Nephron (organoid): ENCODE results near the gene SLC8A2.
"Not testable (repeated sequence)": the region's sequence is repeated elsewhere in the genome, so short reads cannot be mapped to it uniquely, and the experiment has no call there.

Experiments
- H3K27ac Mint-ChIP-seq, 3 experiments: 2 replicates each; pipeline ENCODE4 v1.8.0; 2020; ENCODE audit warnings: mixed read lengths in 3 of 3, mild to moderate bottlenecking in 2 of 3, moderate library complexity in 1 of 3
- H3K27me3 Mint-ChIP-seq: 2 replicates; pipeline ENCODE4 v1.8.0; 2021; ENCODE audit warnings: low read depth, mild to moderate bottlenecking, moderate library complexity, mixed read lengths
- H3K36me3 Mint-ChIP-seq: 2 replicates; pipeline ENCODE4 v1.8.0; 2020; ENCODE audit warnings: low read depth, mixed read lengths
- H3K4me1 Mint-ChIP-seq: 2 replicates; pipeline ENCODE4 v1.8.0; 2020; ENCODE audit warnings: mixed read lengths
- H3K4me3 Mint-ChIP-seq, 3 experiments: 2 replicates each; pipeline ENCODE4 v1.8.0; 2020; ENCODE audit warnings: mild to moderate bottlenecking in 3 of 3, mixed read lengths in 3 of 3, moderate library complexity in 2 of 3
- H3K9me3 Mint-ChIP-seq: 2 replicates; pipeline ENCODE4 v1.8.0; 2020; ENCODE audit warnings: mixed read lengths
- CTCF ChIP-seq, 3 experiments: fragments of 200-600 bp; sonication (generic); IDR thresholded peaks; one replicate each; pipeline ENCODE4 v1.5.0; 2021; ENCODE audit warnings: antibody characterized with exemption in 3 of 3; ENCODE audit not compliant: unreplicated experiment in 3 of 3

The SLC8A2 gene

GRCh38 chr19:47487551-47488515 is 16.1 kb upstream of the SLC8A2 start:
- H3K4me1 Mint-ChIP-seq: peaks cover 31% of the 10 kb centered on the region
- TF ChIP-seq CTCF (IDR thresholded peaks at IDR 0.05; ENCODE audit: unreplicated experiment in 3 of 3): no peak
- H3K9me3 Mint-ChIP-seq: no peaks in the 10 kb centered on the region

GRCh38 chr19:47486900-47487299 is 15.2 kb upstream of the SLC8A2 start:
- H3K4me3 Mint-ChIP-seq: peak overlapping the region in 2 of 3 experiments; percentile 12 to 61
- no peak for TF ChIP-seq CTCF (IDR thresholded peaks at IDR 0.05; ENCODE audit: unreplicated experiment in 3 of 3)

More at GRCh38 chr19:47487551-47488515, 16.1 kb upstream of the SLC8A2 start:
- no peak overlapping the region for H3K4me3 Mint-ChIP-seq
- peak overlapping the region; percentile 40 to 71 (median 59) for H3K27ac Mint-ChIP-seq
- peaks cover 4% of the 10 kb centered on the region for H3K27me3 Mint-ChIP-seq
- H3K36me3 Mint-ChIP-seq: peaks cover 10% of the 10 kb centered on the region

GRCh38 chr19:47486220-47486619 is 14.5 kb upstream of the SLC8A2 start:
- H3K9me3 Mint-ChIP-seq, H3K27me3 Mint-ChIP-seq: not testable (repeated sequence)
- peak overlapping the region in 1 of 3 experiments; percentile 98 for H3K27ac Mint-ChIP-seq
- H3K4me1 Mint-ChIP-seq: peaks cover 31% of the 10 kb centered on the region
- peaks cover 10% of the 10 kb centered on the region for H3K36me3 Mint-ChIP-seq
- peak overlapping the region; percentile 12 to 61 (median 23) for H3K4me3 Mint-ChIP-seq

More at GRCh38 chr19:47486900-47487299, 15.2 kb upstream of the SLC8A2 start:
- Mint-ChIP-seq H3K27me3 (peaks cover 6% of the 10 kb centered on the region), H3K36me3 (peaks cover 10% of the 10 kb centered on the region), H3K27ac (peak overlapping the region; percentile 40 to 71 (median 59)), H3K4me1 (peaks cover 31% of the 10 kb centered on the region), H3K9me3 (no peaks in the 10 kb centered on the region)

- Mint-ChIP-seq H3K36me3 (peaks cover 8% of the 10 kb centered on the region), H3K9me3 (no peaks in the 10 kb centered on the region)
Observed at GRCh38 chr19:47485210-47485609, 13.5 kb upstream of the SLC8A2 start.

GRCh38 chr19:47483800-47484690 is 12.4 kb upstream of the SLC8A2 start, which contains the start of gene KPTN:
Gene KPTN (minus strand): TSS chr19:47484219. CDS start chr19:47484160, 59 bp downstream.
- Mint-ChIP-seq H3K4me3 (peak within 1 kb of the TSS; percentile 92 to 99 (median 96)), H3K27me3 (peaks cover 23% of the 10 kb centered on the region), H3K4me1 (peaks cover 31% of the 10 kb centered on the region), H3K36me3 (no peaks in the 10 kb centered on the region), H3K9me3 (no peaks in the 10 kb centered on the region), H3K27ac (peak within 1 kb of the TSS; percentile 94 to 99 (median 98))
- peak; percentile 94 to 98 (median 95) for TF ChIP-seq CTCF (IDR thresholded peaks at IDR 0.05; ENCODE audit: unreplicated experiment in 3 of 3)

More at GRCh38 chr19:47485210-47485609, 13.5 kb upstream of the SLC8A2 start:
- no peak for TF ChIP-seq CTCF (IDR thresholded peaks at IDR 0.05; ENCODE audit: unreplicated experiment in 3 of 3)
- peak overlapping the region; percentile 94 to 99 (median 98) for H3K27ac Mint-ChIP-seq
- peaks cover 31% of the 10 kb centered on the region for H3K4me1 Mint-ChIP-seq
- peaks cover 17% of the 10 kb centered on the region for H3K27me3 Mint-ChIP-seq
- H3K4me3 Mint-ChIP-seq: peak overlapping the region; percentile 92 to 99 (median 96)
